Esophagus (tissue), 2 donors: Measurements from ENCODE around the gene LAP3. TPM values are rescaled to one million over a fixed set of nuclear protein-coding genes. Genes with fewer than 3 reads are reported as not detected.

Experiments used
- H3K27ac ChIP-seq, 2 donors: one replicate each; pipeline ENCODE4 v1.5.1; 2013; ENCODE audit warnings: low read depth in 2 of 2, mild to moderate bottlenecking in 2 of 2, inconsistent platforms in 1 of 2, low read length in 1 of 2, moderate library complexity in 1 of 2
- H3K27me3 ChIP-seq, 2 donors: one replicate each; pipeline ENCODE4 v1.6.1; 2013; ENCODE audit warnings: low read length in 2 of 2, control low read depth in 1 of 2, mild to moderate bottlenecking in 1 of 2; ENCODE audit not compliant: insufficient read depth in 2 of 2, control insufficient read depth in 1 of 2
- H3K36me3 ChIP-seq, 2 donors: one replicate each; pipeline ENCODE4 v1.6.1; 2013; ENCODE audit warnings: low read length in 1 of 2; ENCODE audit not compliant: control insufficient read depth in 2 of 2, insufficient read depth in 2 of 2
- H3K4me1 ChIP-seq, 2 donors: one replicate each; pipeline ENCODE4 v1.6.1; 2013; ENCODE audit warnings: low read length in 1 of 2; ENCODE audit not compliant: control insufficient read depth in 2 of 2, insufficient read depth in 2 of 2
- H3K4me3 ChIP-seq, 2 donors: one replicate each; pipeline ENCODE4 v1.5.1; 2013; ENCODE audit warnings: low read length in 2 of 2, mild to moderate bottlenecking in 2 of 2, low read depth in 1 of 2, moderate library complexity in 1 of 2
- H3K9me3 ChIP-seq, 2 donors: one replicate each; pipeline ENCODE4 v1.6.1; 2013; ENCODE audit warnings: mild to moderate bottlenecking in 2 of 2, low read depth in 1 of 2, low read length in 1 of 2, moderate library complexity in 1 of 2; ENCODE audit not compliant: control insufficient read depth in 2 of 2, insufficient read depth in 1 of 2
- WGBS, 2 donors: extraction: QIAGEN DNeasy Blood & Tissue Kit; methylation state at CpG; one replicate each; pipeline ENCODE4 v1.1.7; 2013; 5-methylcytosine and 5-hydroxymethylcytosine counted together
- polyA plus RNA-seq, 2 donors: library from polyadenylated mRNA; stranded (reverse); fragments of 200-250 nt; gene quantifications; one replicate each; pipeline ENCODE4 v1.2.3, GENCODE V29; 2013
- donor health status: healthy with polysubstance abuse.
- donor health status: Bipolar disorder and iron deficiency.

Gene LAP3
- polyA plus RNA-seq, 2 donors, result 8.2 to 29.8 TPM

DNA sequence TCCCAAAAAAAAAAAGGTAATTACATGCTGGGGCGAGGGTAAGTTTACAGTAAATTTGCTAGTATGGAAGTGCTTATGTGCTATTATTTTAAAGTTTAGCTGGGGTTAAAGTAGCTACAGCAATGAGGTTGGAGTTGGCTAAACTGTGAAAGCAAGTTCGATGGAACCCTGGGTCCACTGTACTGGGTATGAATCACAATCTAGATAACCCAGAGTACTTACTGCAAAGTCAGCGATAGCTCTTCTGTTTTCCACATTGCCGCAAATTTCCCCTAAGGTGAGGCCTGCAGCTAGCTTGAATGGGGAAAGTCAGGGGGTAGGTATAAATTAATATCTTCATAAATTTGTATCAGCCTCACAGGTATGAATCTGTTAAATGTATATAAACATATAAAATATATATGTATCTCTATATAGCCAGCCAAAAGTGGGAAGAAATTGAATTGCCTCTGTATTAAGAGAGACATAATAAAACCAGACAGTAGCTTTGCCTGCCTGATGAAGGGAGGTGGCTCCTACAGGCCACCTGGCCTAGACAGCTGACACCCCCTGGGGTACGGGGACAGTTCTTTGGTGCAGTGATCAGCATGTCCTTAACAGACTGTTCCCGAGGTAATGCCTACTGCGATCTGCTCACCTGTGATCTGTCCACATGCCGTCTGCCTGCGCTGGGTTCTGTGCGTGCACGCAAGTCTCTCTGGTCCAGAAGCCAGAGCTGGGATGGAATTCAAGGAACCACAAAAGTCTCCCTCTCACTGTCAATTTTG lies 31.4 kb upstream of the LAP3 start:
- no peaks in the 10 kb centered on the region for H3K4me1 ChIP-seq
- H3K4me3 ChIP-seq, result no peak overlapping the region
- H3K27ac ChIP-seq, result no peak overlapping the region
- H3K9me3 ChIP-seq, result no peaks in the 10 kb centered on the region
- 73 to 74% methylated on average over 11 of the region's 11 CpGs for WGBS, 2 donors
- H3K27me3 ChIP-seq, result no peaks in the 10 kb centered on the region
- no peaks in the 10 kb centered on the region for H3K36me3 ChIP-seq

- no peaks in the 10 kb centered on the region for H3K9me3 ChIP-seq
- H3K36me3 ChIP-seq, result no peaks in the 10 kb centered on the region
- 83 to 88% methylated on average over 10 of the region's 10 CpGs for WGBS, 2 donors
- H3K27ac ChIP-seq, result no peak overlapping the region
- no peak overlapping the region for H3K4me3 ChIP-seq
- no peaks in the 10 kb centered on the region for H3K27me3 ChIP-seq
- H3K4me1 ChIP-seq, result no peaks in the 10 kb centered on the region
Observed at GRCh38 chr4:17546222-17546621, 30.8 kb upstream of the LAP3 start.

GRCh38 chr4:17546678-17547077 lies 30.3 kb upstream of the LAP3 start:
- H3K9me3 ChIP-seq, result no peaks in the 10 kb centered on the region
- WGBS, 2 donors, result 78 to 82% methylated on average over 12 of the region's 12 CpGs
- no peak overlapping the region for H3K4me3 ChIP-seq
- H3K4me1 ChIP-seq, result no peaks in the 10 kb centered on the region
- no peaks in the 10 kb centered on the region for H3K27me3 ChIP-seq
- no peaks in the 10 kb centered on the region for H3K36me3 ChIP-seq
- no peak overlapping the region for H3K27ac ChIP-seq

- no peak overlapping the region for H3K4me3 ChIP-seq
- 88 to 89% methylated on average over 3 of the region's 3 CpGs for WGBS, 2 donors
- H3K36me3 ChIP-seq, result no peaks in the 10 kb centered on the region
- H3K27ac ChIP-seq, result no peak overlapping the region
- H3K27me3 ChIP-seq, result no peaks in the 10 kb centered on the region
- no peaks in the 10 kb centered on the region for H3K4me1 ChIP-seq
- H3K9me3 ChIP-seq, result no peaks in the 10 kb centered on the region
Observed at GRCh38 chr4:17550549-17550948, 26.4 kb upstream of the LAP3 start.

GRCh38 chr4:17552427-17552826 lies 24.6 kb upstream of the LAP3 start:
- Histone ChIP-seq H3K4me1 (no peaks in the 10 kb centered on the region), H3K27ac (no peak overlapping the region), H3K27me3 (no peaks in the 10 kb centered on the region), H3K4me3 (no peak overlapping the region), H3K9me3 (no peaks in the 10 kb centered on the region), H3K36me3 (no peaks in the 10 kb centered on the region)
- WGBS, 2 donors, result 32 to 35% methylated on average over 5 of the region's 5 CpGs

DNA sequence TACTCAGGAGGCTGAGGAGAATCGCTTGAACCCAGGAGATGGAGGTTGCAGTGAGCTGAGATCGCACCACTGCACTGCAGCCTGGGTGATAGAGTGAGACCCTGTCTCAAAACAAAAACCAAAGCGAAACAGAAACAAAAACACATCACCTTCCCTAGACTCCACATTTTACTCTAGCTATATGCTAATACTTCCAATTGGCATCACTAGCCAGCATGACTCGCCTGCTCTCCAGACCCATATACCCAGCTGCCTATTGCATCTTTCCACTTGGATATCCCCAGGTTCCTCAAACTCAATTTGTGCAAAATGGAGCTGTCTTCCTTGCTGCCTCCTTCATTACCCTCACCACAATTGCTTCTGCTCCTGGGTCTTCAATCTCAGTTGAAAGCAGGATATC lies 22.4 kb upstream of the LAP3 start:
- Histone ChIP-seq H3K27ac (no peak overlapping the region), H3K9me3 (no peaks in the 10 kb centered on the region), H3K27me3 (no peaks in the 10 kb centered on the region), H3K4me3 (no peak overlapping the region), H3K4me1 (no peaks in the 10 kb centered on the region), H3K36me3 (no peaks in the 10 kb centered on the region)
- 68 to 83% methylated on average over 4 of the region's 4 CpGs for WGBS, 2 donors

DNA sequence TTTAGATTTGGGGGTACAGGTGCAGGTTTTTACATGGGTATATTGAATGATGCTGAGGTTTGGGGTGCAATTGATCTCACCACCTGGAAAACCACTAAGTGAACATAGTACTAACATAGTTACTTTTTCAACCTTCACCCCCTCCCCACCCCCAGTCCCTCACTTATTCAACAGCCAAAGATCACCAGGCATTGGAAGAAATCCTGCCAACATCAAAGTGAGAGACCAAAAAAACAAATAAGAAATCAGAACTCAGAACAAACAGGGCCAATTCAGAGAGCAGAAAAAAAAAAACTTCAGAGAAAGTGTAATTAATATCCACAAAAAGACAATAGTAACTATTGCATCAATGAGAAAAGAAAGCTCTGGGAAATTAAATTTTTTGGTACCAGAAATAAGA lies 20.5 kb upstream of the LAP3 start:
- H3K27ac ChIP-seq, result no peak overlapping the region
- H3K9me3 ChIP-seq, result no peaks in the 10 kb centered on the region
- H3K4me1 ChIP-seq, result no peaks in the 10 kb centered on the region
- H3K4me3 ChIP-seq, result no peak overlapping the region
- H3K36me3 ChIP-seq, result no peaks in the 10 kb centered on the region
- H3K27me3 ChIP-seq, result no peaks in the 10 kb centered on the region

- no peaks in the 10 kb centered on the region for H3K36me3 ChIP-seq
- H3K4me1 ChIP-seq, result no peaks in the 10 kb centered on the region
- no peaks in the 10 kb centered on the region for H3K27me3 ChIP-seq
- no peak overlapping the region for H3K27ac ChIP-seq
- no peak overlapping the region for H3K4me3 ChIP-seq
- WGBS, 2 donors, result 64 to 71% methylated on average over 5 of the region's 5 CpGs
- H3K9me3 ChIP-seq, result no peaks in the 10 kb centered on the region
Observed at GRCh38 chr4:17557880-17558279, 19.1 kb upstream of the LAP3 start.

- no peaks in the 10 kb centered on the region for H3K4me1 ChIP-seq
- H3K27ac ChIP-seq, result no peak overlapping the region
- no peaks in the 10 kb centered on the region for H3K9me3 ChIP-seq
- no peaks in the 10 kb centered on the region for H3K27me3 ChIP-seq
- H3K4me3 ChIP-seq, result no peak overlapping the region
- H3K36me3 ChIP-seq, result no peaks in the 10 kb centered on the region
- WGBS, 2 donors, result 89 to 93% methylated on average over 4 of the region's 4 CpGs
Observed at GRCh38 chr4:17558941-17559708, 17.9 kb upstream of the LAP3 start.

DNA sequence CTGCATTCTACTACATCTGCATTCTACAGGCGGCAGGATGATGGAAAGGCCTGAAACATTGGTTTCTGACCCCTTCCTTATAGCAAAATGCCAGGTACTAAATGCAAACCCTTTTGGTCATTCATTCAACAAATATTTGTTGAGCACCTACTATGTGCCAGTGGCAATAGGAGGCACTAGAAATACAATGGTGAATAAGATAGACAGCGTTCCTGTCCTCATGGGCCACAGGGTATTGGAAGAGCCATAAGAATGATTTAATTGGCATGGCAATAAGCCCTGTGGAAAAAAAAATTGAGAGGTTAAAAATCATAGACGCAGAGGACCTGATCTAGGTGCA lies 17.3 kb upstream of the LAP3 start:
- Histone ChIP-seq H3K4me1 (no peaks in the 10 kb centered on the region), H3K9me3 (no peaks in the 10 kb centered on the region), H3K4me3 (no peak overlapping the region), H3K27ac (no peak overlapping the region), H3K27me3 (no peaks in the 10 kb centered on the region), H3K36me3 (no peaks in the 10 kb centered on the region)
- WGBS, 2 donors, result 91 to 92% methylated on average over 3 of the region's 3 CpGs
